NB4 (cell line): ENCODE data around the gene SERTAD4.

Source experiments
- DNase-seq: peaks from one replicate; pipeline ENCODE4 v3.0.0; 2010; ENCODE audit warnings: low read depth
- H3K4me3 ChIP-seq: one replicate; pipeline ENCODE4 v1.5.1; 2011; ENCODE audit warnings: mild to moderate bottlenecking, low read depth, low read length, moderate library complexity
- MYC ChIP-seq: IDR thresholded peaks from 2 replicates; pipeline ENCODE4 v1.6.1; 2011; ENCODE audit warnings: low read depth, low read length
- POLR2A ChIP-seq: IDR thresholded peaks from 2 replicates; pipeline ENCODE4 v1.6.1; 2011; ENCODE audit warnings: mild to moderate bottlenecking; ENCODE audit not compliant: insufficient read length; ENCODE audit errors: extremely low read depth
- TF ChIP-seq, protein P1 (sequence below): IDR thresholded peaks from one replicate; pipeline ENCODE4 v1.5.1; 2012; ENCODE audit warnings: low read depth, low read length
- TF ChIP-seq, protein P2 (sequence below): IDR thresholded peaks from 2 replicates; pipeline ENCODE4 v1.6.1; 2011; ENCODE audit warnings: low read depth, low read length

SERTAD4 gene

DNA sequence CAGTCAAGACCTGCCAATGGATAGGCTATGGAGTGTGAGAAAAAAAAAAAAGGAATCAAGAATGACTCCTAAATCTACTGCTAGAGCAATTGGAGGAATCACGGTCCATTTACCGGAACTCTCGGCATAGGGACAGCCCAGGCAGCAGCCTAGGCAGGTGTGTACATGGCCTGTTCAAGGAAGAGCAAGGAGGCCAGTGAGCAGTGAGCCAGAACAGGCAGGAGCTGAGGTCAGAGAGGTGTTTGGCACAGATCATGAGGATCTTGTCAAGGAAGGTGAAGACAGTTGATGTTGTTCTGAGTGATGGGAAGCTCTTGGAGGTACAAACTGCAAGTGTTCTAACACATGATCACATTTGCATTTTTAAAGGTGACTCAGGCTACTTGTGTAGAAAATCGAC lies 55.5 kb downstream of the SERTAD4 start:
- TF ChIP-seq, protein P1, sequence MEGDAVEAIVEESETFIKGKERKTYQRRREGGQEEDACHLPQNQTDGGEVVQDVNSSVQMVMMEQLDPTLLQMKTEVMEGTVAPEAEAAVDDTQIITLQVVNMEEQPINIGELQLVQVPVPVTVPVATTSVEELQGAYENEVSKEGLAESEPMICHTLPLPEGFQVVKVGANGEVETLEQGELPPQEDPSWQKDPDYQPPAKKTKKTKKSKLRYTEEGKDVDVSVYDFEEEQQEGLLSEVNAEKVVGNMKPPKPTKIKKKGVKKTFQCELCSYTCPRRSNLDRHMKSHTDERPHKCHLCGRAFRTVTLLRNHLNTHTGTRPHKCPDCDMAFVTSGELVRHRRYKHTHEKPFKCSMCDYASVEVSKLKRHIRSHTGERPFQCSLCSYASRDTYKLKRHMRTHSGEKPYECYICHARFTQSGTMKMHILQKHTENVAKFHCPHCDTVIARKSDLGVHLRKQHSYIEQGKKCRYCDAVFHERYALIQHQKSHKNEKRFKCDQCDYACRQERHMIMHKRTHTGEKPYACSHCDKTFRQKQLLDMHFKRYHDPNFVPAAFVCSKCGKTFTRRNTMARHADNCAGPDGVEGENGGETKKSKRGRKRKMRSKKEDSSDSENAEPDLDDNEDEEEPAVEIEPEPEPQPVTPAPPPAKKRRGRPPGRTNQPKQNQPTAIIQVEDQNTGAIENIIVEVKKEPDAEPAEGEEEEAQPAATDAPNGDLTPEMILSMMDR, result no peak
- no peak for TF ChIP-seq MYC
- TF ChIP-seq, protein P2, sequence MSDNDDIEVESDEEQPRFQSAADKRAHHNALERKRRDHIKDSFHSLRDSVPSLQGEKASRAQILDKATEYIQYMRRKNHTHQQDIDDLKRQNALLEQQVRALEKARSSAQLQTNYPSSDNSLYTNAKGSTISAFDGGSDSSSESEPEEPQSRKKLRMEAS, result no peak
- no peak for TF ChIP-seq POLR2A
- DNase-seq, result no peak
- H3K4me3 ChIP-seq, result no peak overlapping the region

DNA sequence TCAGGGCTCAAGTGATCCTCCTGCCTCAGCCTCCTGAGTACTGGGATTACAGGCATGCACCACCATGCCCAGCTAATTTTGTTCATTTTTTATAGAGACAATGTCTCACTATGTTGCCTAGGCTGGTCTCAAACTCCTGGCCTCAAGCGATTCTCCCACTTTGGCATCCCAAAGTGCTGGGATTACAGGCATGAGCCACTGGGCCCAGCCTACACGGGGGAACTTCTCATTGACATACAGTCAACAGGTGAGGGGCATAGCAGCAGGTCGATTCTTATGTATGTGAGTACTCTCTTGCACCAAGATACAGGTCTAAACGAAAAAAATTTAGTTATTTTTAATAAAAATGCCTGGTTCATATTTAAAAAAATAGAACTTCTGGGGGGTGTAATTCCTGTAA lies 56.7 kb downstream of the SERTAD4 start:
- no peak overlapping the region for H3K4me3 ChIP-seq
- TF ChIP-seq, protein P2, result no peak
- TF ChIP-seq, protein P1, result no peak
- no peak for TF ChIP-seq POLR2A
- no peak for TF ChIP-seq MYC
- no peak for DNase-seq

DNA sequence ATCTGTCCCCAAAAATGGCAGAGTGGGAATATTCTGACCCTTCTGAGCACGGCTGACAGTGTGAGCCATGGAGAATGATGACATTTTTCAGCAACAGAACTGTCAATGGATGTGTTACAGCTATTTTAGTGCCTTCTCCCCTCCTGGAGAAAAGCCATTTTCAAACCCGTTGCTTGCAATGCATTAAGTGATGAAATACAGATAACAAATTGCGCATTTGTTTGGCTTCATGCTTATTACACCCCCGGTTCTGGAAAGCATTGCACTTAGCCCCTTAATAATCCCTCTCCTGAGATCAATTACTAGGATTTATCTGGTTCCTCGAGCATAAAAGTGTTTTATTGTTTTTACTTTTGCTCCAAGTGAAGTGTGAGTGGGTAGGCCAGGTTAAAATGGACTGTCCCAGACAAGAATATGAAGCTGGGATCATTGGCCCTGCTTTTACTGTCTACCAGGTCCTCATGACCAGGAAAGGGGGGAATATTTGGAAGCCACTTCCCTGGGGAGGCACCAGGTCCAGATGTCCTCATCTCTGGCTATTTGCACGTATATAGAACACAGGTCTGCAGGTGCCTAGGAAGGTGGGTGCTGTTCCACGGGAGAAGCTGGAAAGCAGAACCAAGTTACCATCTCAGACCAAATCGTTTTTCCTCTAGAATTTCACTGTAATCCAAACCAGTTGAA lies 58.6 kb downstream of the SERTAD4 start:
- TF ChIP-seq, protein P1, result no peak
- TF ChIP-seq MYC (no peak), POLR2A (no peak)
- TF ChIP-seq, protein P2, result no peak
- no peak overlapping the region for H3K4me3 ChIP-seq
- DNase-seq, result no peak

DNA sequence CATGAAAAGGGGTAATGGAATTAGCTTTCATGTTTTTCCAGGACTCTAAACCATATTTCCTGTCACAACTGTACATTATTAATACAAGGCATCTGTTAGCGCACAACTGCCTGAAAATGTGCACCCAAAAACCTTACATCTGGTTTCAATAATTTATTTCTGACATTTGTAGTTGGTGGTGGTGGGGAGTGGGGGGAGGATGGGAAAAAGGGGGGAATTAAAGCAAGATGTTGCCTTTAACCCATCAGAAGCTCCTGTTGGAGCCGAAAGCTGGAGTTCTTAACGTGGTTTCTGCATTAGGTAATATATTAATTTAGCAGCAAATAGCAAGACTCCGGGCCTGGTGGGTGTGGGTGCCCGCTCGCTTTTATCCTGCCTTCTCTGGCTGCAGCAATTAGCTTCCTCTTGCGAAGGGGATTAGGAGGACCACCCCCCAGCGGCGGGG lies 59.2 kb downstream of the SERTAD4 start:
- TF ChIP-seq, protein P1, result no peak
- TF ChIP-seq, protein P2, result no peak
- TF ChIP-seq POLR2A (no peak), MYC (no peak)
- H3K4me3 ChIP-seq, result no peak overlapping the region
- no peak for DNase-seq

DNA sequence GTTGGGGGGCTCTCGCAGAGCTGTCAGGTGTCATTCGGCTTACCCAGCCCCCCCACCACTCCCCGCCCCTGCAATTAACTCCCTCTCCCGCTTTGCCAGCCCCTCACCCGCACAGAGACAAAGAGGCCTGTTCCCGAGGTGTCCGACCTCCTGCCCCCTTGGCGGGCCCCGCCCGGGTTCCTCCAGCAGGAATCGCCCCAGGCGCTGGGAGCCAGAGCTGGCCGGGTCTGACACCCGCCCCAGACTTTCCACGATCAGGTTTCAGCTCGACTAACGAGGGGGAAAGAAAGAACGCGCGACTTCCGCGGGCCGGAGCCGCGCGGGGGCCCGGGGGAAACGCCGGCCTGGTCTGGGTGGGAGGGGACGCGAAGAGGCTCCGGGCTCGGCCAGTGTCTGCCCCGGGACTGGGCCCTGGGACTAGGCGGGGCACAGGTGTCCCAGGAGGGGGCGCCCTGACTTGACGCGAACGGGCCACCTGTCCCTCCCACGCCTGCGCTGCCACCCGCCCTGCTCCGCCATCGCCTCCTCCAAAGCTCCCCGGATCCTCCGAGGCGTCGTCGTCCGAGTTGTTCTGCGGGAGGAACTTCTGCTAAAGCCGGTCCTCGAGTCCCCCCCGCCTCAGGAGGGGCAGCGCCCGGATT lies 59.8 kb downstream of the SERTAD4 start:
- no peak for DNase-seq
- no peak overlapping the region for H3K4me3 ChIP-seq
- TF ChIP-seq, protein P2, result no peak
- no peak for TF ChIP-seq POLR2A
- TF ChIP-seq, protein P1, result no peak
- TF ChIP-seq MYC, result no peak
